Mucosa of descending colon (tissue), 3 donors: ENCODE measurements around the gene MAGI1. TPM values are rescaled to one million over a fixed set of nuclear protein-coding genes. Genes with fewer than 3 reads are reported as not detected.
A peak's percentile ranks its signal among the peaks of the same experiment; 100 is the strongest.

Experiments used
- ATAC-seq: fragments of 200-7000 bp; cut with Tn5 transposase; one replicate; pipeline ENCODE4 v1.9.1; 2020; ENCODE audit warnings: mild to moderate bottlenecking, moderate library complexity
- DNase-seq, 3 donors: peaks; one replicate each; pipeline ENCODE4 v3.0.0-alpha.2; 2020
- H3K36me3 ChIP-seq: fragments of 200-600 bp; one replicate; pipeline ENCODE4 v1.8.0; 2021; ENCODE audit warnings: low read depth, mild to moderate bottlenecking
- H3K4me1 ChIP-seq: fragments of 200-600 bp; one replicate; pipeline ENCODE4 v1.8.0; 2021; ENCODE audit warnings: low read depth, mild to moderate bottlenecking
- H3K4me3 ChIP-seq: fragments of 200-600 bp; one replicate; pipeline ENCODE4 v1.8.0; 2021; ENCODE audit warnings: mild to moderate bottlenecking
- H3K9me3 ChIP-seq: fragments of 200-600 bp; one replicate; pipeline ENCODE4 v1.8.0; 2021; ENCODE audit warnings: mild to moderate bottlenecking
- CTCF ChIP-seq: fragments of 200-600 bp; IDR thresholded peaks from one replicate; pipeline ENCODE4 v1.8.0; 2022; ENCODE audit warnings: antibody characterized with exemption, mild to moderate bottlenecking
- intact Hi-C, 2 donors: fragments of 100-400 bp; cut with DNase I in 1 of 2; cut with micrococcal nuclease in 1 of 2; formaldehyde crosslinking; loops; one replicate each; pipeline versions ENCODE4 v1.11.0 to v1.11.1; 2022; cut with DNase I, micrococcal nuclease
- total RNA-seq, 3 donors: library from RNA; stranded (reverse); fragmentation: NEBNext Ultra II Directional in 2 of 3; extraction: Animal tissue kit (Norgen Biotek cat#: 25700) in 2 of 3; gene quantifications; one replicate each; pipeline versions ENCODE4 v1.2.1 to v1.2.4, GENCODE V29; 2021 to 2023
- donor health status: DM: no; HTN: no; CAD: no; lungs with moderate emphysema.
- donor health status: DM: no; HTN: no; CAD: no.
- donor health status: DM: no; HTN: yes; CAD: no.

MAGI1 gene
- total RNA-seq, 3 donors from 2014 or later, result 41.9 to 59.6 (median 45.6) TPM

DNA sequence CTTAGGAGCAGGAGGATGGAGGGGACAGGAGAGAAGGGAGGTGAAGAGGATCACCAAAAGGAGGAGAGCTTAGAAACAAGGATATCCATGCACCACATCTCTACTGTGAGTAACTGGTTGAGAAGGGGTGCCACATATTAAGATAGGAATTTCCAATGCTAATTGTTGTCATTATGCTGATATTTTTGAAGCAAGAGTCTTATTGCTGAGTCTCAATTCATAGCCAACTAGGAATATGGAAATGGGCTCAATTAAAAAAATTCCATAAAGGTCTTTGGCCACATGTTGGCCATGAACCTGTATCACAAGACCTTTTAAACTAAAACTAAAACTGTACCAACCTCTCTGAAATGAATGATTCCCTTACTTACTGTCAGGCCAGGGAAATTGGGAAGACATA, 642.6 kb downstream of the MAGI1 start:
- intact Hi-C loops, result no loop called here
- H3K4me1 ChIP-seq, result no peaks in the 10 kb centered on the region
- H3K36me3 ChIP-seq, result no peaks in the 10 kb centered on the region
- no peak for TF ChIP-seq CTCF
- no peaks in the 10 kb centered on the region for H3K9me3 ChIP-seq
- no peak for DNase-seq
- ATAC-seq, result no peak
- no peak overlapping the region for H3K4me3 ChIP-seq

GRCh38 chr3:65391068-65391467, 647.6 kb downstream of the MAGI1 start:
- Histone ChIP-seq H3K4me3 (no peak overlapping the region), H3K36me3 (no peaks in the 10 kb centered on the region), H3K4me1 (no peaks in the 10 kb centered on the region), H3K9me3 (no peaks in the 10 kb centered on the region)
- intact Hi-C loops, result no loop called here
- no peak for TF ChIP-seq CTCF
- ATAC-seq (no peak), DNase-seq (no peak)

GRCh38 chr3:65385805-65386204, 652.9 kb downstream of the MAGI1 start:
- H3K36me3 ChIP-seq, result no peaks in the 10 kb centered on the region
- no peak for ATAC-seq
- H3K9me3 ChIP-seq, result no peaks in the 10 kb centered on the region
- intact Hi-C loops, result no loop called here
- H3K4me1 ChIP-seq, result no peaks in the 10 kb centered on the region
- no peak for DNase-seq
- H3K4me3 ChIP-seq, result no peak overlapping the region
- no peak for TF ChIP-seq CTCF

- Histone ChIP-seq H3K36me3 (no peaks in the 10 kb centered on the region), H3K4me3 (no peak overlapping the region), H3K4me1 (no peaks in the 10 kb centered on the region), H3K9me3 (no peaks in the 10 kb centered on the region)
- intact Hi-C loops, result no loop called here
- DNase-seq, result no peak
- no peak for TF ChIP-seq CTCF
- no peak for ATAC-seq
Observed at GRCh38 chr3:65381496-65382010, 657.2 kb downstream of the MAGI1 start.

DNA sequence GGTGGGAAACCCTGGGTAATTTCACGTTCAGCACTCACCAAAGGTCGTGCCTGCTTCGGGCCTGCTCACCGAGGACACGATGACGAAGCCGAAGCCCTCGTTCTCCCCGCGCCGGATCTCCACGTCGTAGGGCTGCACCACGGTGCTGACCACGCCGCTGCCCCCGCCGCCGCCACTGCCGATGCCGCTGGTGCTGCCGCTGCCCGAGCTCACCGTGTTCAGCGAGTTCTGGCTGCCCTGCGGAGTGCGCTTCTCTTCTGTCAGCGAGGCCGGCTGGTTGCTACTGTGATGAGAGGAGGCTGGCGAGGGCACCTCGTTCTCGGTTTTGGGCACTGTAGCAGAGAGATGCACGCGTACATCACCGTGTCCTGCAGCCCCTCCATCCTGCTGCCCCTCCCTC, 659.5 kb downstream of the MAGI1 start:
- Histone ChIP-seq H3K9me3 (no peaks in the 10 kb centered on the region), H3K36me3 (no peaks in the 10 kb centered on the region), H3K4me1 (no peaks in the 10 kb centered on the region), H3K4me3 (no peak overlapping the region)
- DNase-seq (peak in 1 of 3 donors; percentile 45), ATAC-seq (no peak)
- intact Hi-C loops, result no loop called here
- TF ChIP-seq CTCF, result no peak

DNA sequence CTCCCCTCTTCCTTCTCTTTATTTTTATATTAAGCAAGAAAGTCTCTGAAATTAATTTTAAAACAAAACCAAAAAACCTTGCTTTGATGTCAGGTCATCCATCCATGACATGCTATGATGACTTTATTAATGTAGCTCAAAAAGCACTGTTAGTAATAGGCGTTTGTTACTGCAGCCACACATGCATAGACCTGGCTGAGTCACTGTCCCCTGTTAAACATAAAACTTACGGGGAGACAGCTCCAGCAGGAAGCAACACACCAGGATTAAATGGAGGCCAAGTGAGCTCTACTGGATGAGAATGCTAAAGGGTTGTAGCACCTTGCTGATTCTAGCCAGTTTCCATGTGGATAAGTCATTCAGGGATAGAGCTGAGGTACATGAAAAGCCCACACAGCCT, 661.1 kb downstream of the MAGI1 start:
- DNase-seq, result no peak
- H3K9me3 ChIP-seq, result no peaks in the 10 kb centered on the region
- H3K4me3 ChIP-seq, result no peak overlapping the region
- TF ChIP-seq CTCF, result no peak
- intact Hi-C loops, result no loop called here
- ATAC-seq, result no peak
- H3K36me3 ChIP-seq, result no peaks in the 10 kb centered on the region
- no peaks in the 10 kb centered on the region for H3K4me1 ChIP-seq
